HG02943 (cell line): ENCODE measurements around the gene CRYGA.

Source experiments
- ATAC-seq: cut with Tn5 transposase; IDR thresholded peaks from one replicate; pipeline ENCODE4 v1.9.1; 2021; ENCODE audit warnings: mild to moderate bottlenecking, low read depth, moderate library complexity; ENCODE audit not compliant: unreplicated experiment

The CRYGA gene, protein sequence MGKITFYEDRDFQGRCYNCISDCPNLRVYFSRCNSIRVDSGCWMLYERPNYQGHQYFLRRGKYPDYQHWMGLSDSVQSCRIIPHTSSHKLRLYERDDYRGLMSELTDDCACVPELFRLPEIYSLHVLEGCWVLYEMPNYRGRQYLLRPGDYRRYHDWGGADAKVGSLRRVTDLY

DNA sequence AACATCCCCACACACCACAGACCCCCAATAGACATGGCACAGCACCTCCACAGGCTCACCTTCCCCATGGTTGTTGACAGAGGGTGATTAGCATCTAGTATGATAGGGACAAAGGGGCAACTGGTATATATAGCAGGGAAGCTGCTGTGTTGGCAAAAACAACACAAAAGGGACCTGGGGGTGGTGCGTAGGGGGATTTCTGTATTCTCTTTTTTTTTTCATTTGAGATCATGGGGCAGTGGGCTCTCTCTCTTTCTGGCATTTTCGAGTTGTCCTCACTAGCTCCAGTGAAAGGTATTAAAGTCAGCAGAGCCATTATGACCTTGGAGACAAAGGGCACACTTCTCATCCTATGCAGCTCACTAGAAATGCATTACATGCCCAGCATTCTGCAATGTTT is at the start of gene CRYGA:
TSS of gene CRYGA (minus strand) at position 101 of the 400 bp plus-strand sequence. CDS start at position 68, 33 bp downstream.
- ATAC-seq, result no peak

DNA sequence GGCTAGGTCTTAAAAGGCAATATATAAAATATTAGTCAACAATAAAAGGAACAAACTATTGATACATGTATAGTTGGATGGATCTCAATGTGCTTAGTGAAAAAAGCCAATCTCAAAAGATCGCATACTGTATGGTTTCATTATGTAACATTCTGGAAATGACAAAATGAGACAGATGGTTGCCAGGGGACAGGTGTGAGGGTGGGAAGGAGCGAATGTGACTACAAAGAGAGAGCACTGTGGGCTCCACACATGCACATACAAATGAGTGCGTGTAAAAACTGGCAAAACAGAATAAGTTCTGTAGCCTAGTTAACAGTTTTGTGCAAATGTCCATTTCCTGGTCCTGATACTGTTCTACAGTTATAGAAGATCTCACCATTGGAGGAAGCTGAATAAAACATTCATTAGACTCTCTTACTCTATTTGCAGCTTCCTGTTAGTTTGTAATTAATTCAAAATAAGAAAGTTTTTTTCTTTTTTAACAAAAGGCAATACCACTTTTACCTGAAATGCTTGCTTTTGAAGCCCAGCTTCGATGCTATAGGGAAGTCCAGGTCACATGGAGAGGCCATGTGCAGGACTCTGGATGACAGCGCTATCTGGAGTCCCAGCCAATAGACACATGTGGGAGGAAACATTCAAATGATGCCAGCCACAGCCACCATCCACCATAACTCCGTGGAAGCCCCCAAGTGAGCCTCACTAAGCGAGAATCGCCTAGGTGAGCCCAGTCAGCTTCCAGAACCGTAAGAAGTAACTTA is 47.5 kb upstream of the CRYGA start:
- no peak for ATAC-seq

DNA sequence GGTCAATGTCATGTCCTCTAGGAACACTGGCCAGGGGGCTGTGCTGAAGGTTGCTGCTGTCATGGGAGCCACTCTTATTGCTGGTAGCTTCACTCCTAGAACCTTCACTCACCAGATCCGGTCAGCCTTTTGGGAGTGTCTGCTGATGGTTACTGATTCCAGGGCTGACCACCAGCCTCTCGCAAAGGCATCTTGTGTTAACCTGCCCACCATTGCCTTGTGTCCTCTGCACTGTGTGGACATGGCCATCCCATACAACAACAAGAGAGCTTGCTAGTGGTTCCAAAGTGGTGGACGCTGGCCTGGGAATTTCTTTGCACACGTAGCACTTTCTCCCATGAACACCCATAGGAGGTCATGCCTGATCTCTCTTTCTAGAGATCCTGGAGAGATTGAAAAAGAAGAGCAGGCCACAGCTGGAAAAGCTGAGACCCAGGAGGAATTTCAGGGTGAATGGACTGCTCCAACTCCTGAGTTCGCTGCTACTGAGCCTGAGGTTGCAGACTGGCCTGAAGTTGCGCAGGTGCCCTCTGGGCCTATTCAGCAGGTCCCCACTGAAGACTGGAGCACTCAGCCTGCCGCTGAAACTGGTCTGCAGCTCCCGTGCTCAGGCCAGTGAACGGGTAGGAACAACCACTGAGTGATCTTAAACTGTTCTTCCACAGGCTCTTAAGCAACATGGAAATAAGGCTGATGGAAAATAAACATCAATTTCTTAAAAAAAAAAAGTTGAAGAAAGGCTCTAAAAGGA is 45.1 kb upstream of the CRYGA start:
- no peak for ATAC-seq

DNA sequence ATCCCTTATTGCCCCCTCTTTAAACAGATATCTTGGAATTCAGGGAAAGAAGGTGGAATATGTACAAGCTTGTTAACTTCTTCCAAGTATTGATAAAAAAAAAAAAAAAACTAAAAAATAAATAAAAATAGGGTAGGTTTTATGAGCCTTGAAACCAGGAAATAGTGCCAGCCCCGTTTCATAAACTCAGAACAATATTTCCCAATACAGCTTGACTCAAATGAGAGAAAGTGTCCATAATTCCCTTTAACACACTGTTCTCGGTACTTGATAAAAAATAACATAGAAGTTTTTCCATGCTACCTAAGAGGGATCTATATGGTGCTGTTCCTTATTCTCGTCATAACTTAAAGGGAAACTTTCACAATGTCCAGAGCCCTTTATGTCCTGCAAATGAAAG is 44.4 kb upstream of the CRYGA start:
- no peak for ATAC-seq

DNA sequence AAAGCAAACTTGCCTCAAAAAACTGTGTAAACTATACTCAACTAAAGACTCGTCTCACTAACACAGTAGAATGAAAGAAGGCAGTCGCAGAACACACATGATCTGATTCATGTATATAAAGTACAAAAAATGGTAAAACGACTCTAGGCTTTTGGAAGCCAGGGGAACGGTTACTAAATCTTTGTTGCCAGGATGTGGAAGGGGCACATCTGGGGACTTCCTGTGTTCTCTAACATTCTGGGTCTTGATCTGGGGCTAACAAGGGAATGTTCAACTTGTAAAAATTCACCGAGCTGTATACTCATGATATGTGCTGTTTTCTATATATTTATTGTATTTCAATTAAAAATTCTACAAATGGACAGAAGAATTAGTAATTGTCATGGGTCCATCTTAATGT is 40.8 kb upstream of the CRYGA start:
- ATAC-seq, result no peak

- ATAC-seq, result no peak
Measured at GRCh38 chr2:208195531-208195930, 32.1 kb upstream of the CRYGA start.

DNA sequence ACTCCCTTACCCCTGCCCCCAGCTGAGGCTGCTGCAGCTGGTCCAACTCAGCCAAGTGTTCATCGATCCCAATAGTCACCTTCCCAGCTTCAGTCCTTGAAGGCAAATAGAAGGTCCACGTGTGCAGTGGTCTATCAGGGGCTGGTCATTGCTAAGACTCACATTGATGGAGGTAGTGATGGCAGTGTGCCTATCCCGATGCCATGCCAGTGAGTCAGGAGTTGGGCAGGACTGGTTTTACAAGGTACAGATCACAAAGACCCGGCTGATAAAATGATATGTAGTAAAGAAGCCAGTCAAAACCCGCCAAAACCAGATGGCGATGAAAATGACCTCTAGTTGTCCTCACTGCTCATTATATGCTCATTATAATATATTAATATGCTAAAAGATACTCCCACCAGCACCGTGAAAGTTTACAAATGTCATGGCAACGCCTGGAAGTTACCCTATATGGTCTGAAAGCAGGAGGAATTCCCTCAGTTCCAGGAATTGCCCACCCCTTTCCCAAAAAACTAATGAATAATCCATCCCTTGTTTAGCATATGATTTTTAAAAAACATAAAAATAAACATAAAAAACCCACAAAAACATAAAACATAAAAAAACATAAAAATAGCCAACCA is 29.3 kb upstream of the CRYGA start:
- ATAC-seq, result no peak

GRCh38 chr2:208189810-208190503 is 26.6 kb upstream of the CRYGA start, which contains the start of gene C2orf80:
Gene C2orf80, minus strand, starts transcription at chr2:208190030. Its CDS starts 3,044 bp downstream, at chr2:208186986.
- no peak for ATAC-seq

GRCh38 chr2:208189069-208189809 is 25.9 kb upstream of the CRYGA start:
- no peak for ATAC-seq

DNA sequence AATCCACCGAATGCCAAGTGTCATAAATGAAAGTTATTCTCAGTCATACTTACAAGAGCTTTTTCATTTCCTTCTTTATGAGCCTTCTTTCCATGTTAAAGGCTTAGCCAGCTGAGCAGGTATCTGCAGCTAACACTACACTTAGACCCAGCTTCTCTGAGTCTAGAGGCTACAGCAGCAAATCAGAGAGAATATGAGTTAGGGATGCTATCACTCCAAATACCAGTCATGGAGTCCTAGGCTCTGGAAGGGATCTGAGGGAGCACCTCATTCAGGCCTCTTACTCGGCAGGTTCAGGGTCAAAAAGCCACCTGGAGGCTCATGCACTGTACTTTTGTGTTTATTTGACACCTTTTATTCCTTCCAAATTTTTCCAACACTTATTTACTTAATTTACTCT is 23.5 kb upstream of the CRYGA start:
- no peak for ATAC-seq

DNA sequence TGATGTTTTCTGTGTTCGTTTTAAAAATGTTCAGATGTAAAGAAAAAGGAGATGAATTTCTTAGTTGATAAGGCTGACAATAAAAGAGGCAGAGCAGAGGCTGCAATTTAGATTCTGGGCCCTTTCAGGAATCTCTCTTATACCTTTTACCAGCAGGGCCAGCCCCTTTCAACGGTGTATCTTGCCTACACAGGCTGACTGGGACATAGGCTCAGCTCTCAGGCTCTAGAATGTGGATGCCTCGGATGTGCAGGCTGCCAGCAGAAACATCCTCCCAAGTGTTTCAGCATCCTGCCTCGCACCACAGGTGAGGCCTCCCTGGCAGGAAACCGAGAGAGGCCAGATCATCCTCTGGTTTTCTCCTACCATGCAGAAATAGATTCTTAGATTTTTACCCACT is 23.1 kb upstream of the CRYGA start:
- no peak for ATAC-seq

- ATAC-seq, result no peak
Measured at GRCh38 chr2:208183972-208184705, 20.8 kb upstream of the CRYGA start.

DNA sequence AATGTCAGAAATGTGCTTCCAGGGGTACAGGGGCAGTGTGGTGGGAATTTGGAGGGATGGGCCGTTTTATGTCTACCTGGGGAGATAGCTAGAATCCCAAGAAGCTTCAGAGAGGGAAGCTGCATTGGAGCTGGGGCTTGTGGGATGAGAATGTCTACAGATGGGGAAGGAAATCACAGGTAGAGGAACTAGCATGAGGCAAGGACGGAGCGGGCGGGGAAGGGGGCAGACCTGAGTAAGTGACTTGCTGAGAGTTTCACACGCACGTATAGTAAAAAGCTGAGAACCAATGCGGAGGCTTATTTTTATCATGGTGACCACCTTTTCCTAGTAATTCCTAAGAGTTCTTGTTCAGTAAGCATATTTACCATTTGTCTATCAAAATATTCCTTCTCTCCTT is 20.1 kb upstream of the CRYGA start:
- ATAC-seq, result no peak

DNA sequence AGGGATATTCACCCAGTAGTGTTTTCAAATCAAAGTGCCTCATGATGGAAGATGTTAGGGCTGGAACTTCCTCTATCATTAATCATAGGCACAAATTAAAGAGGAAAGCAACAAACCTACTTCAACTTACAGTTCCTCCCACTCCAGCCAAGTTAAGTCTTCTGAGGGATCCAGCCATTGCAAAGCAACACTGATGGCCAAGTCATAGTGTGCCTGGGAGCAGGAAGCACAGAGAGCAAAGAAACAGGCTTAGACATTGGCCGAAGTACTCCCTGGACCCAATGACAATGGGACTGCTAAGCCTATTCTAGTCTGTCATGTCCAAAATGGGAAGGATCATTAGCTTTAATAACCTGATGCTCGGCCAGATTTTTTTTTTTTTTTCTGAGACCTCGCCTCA is 19.4 kb upstream of the CRYGA start:
- ATAC-seq, result no peak

DNA sequence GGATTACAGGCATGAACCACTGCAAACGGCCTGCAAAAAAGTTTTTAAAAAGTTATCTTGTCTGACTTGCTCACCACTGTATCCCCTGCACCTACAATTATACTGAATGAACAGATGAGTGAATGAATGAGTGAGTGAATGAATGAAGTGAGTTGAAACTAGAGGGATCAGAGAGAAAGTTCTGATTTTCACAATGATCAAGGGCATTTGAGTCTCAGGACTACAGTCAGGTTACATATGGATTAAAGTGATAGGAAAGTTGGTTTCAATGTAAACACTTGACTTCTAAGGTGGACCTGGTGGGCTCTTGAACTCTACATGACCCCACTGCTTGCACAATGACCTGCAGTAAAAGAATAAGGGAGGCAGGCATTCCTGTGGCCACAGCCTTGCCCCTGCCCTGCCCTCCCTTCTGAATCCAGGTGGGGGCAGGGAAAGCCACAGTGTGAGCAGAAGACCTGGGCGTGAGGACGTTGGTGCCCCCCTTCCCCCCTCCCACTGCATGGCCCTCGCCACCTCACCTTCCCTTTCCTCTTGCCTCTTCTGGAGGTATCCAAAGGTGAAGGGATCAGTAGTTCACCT is 15.7 kb upstream of the CRYGA start:
- ATAC-seq, result no peak

GRCh38 chr2:208175840-208176153 is 12.4 kb upstream of the CRYGA start:
- ATAC-seq, result no peak

DNA sequence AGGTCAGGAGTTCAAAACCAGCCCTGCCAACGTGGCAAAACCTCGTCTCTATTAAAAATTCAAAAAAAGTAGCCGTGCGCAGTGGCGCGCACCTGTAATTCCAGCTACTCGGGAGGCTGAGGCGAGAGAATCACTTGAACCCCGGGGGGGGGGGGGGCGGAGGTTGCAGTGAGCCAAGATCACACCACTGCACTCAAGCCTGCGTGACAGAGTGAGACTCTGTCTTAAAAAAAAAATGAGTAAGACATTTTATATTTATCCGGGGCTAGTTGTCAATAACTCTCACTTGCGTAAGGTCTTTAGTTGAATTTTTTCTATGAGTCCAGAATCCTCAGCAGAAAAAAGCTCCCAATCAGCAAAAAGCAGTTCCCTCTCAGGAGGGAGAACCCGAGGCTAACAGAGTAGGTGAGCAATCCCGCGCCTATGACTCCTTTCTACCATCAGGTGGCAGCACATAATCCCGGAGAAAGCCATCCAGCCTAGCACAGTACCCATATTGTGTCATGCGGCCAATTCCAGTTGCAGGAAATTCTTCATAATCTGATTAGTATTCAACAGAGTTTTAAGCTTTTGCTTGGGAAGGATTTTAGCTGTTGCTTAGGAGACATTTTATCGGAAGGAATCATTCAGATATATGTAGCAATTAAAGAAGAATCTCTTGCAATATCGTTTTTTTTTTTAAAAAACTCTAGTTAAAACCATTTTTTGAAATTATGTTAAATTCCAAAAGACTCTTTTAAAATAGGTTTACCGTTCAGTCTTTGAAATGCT is 11.9 kb upstream of the CRYGA start:
- peak; percentile 96 for ATAC-seq

DNA sequence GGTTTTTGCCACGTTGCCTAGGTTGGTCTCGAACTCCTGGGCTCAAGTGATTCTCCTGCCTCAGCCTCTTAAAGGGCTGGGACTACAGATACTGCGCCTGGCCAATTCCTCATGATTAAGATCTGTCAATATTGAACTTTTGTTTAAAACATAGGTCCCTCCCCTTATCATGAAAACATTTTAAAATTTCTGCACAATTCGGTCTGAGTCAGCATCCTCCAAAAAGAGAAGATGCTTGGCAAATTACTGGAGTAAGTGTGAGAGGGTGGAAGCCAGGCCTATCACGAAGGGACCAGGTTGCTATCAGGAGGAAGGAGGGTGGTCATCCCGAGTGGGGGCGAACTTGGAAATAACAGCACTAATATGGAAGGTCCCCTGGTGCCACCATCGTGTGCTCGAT is 10.8 kb upstream of the CRYGA start:
- no peak for ATAC-seq
